Naive thymus-derived CD4-positive, alpha-beta T cell (primary cell): ENCODE measurements around the gene FMNL2. TPM values are rescaled to one million over a fixed set of nuclear protein-coding genes. Genes with fewer than 3 reads are reported as not detected.

Experiments
- ATAC-seq: fragments of 150-1000 bp; cut with Tn5 transposase; 2 replicates; pipeline ENCODE4 v1.10.0; 2021; ENCODE audit warnings: mild to moderate bottlenecking, moderate library complexity
- CTCF ChIA-PET: fragments of 350-600 bp; sonication (Branson Sonifier 250); formaldehyde crosslinking; loops from one replicate; lab custom pipeline; 2021; ENCODE audit warnings: antibody characterized with exemption; lab: Charles Lee
- POLR2A ChIA-PET: fragments of 350-600 bp; sonication (Branson Sonifier 250); formaldehyde crosslinking; loops from one replicate; lab custom pipeline; 2021; ENCODE audit warnings: antibody characterized with exemption, inconsistent platforms; lab: Charles Lee
- DNase-seq, 9 donors: peaks; one replicate each; pipeline versions ENCODE4 v3.0.0 to v3.0.0-alpha.2; 2020 to 2022; ENCODE audit warnings: mixed read lengths in 1 of 9
- H3K27ac ChIP-seq: one replicate; pipeline ENCODE4 v1.7.0; 2013; ENCODE audit warnings: mild to moderate bottlenecking, low read depth, low read length, moderate library complexity
- H3K27me3 ChIP-seq, 2 donors: one replicate each; pipeline ENCODE4 v1.7.0; 2013; ENCODE audit warnings: low read length in 2 of 2, mild to moderate bottlenecking in 2 of 2, moderate library complexity in 2 of 2; ENCODE audit not compliant: control insufficient read depth in 2 of 2, insufficient read depth in 2 of 2
- H3K36me3 ChIP-seq, 3 experiments: 1 replicate in 2 of 3; 2 replicates in 1 of 3; pipeline ENCODE4 v1.7.0; 2013; ENCODE audit warnings: low read length in 3 of 3, mild to moderate bottlenecking in 3 of 3, moderate library complexity in 1 of 3; ENCODE audit not compliant: insufficient read depth in 3 of 3, control insufficient read depth in 2 of 3
- H3K4me1 ChIP-seq, 2 donors: one replicate each; pipeline ENCODE4 v1.7.0; 2013; ENCODE audit warnings: low read length in 2 of 2, mild to moderate bottlenecking in 2 of 2, moderate library complexity in 1 of 2; ENCODE audit not compliant: control insufficient read depth in 2 of 2, insufficient read depth in 2 of 2
- H3K4me3 ChIP-seq: 2 replicates; pipeline ENCODE4 v1.7.0; 2013; ENCODE audit warnings: mild to moderate bottlenecking, low read length
- H3K9me3 ChIP-seq, 3 experiments: 1 replicate in 2 of 3; 2 replicates in 1 of 3; pipeline ENCODE4 v1.7.0; 2013; ENCODE audit warnings: low read length in 3 of 3; ENCODE audit not compliant: control insufficient read depth in 2 of 3
- H3K27ac Mint-ChIP-seq, 9 donors: one replicate each; pipeline ENCODE4 v1.8.0; 2020 to 2022; ENCODE audit warnings: mixed read lengths in 9 of 9, mild to moderate bottlenecking in 8 of 9, moderate library complexity in 5 of 9, inconsistent platforms in 2 of 9
- H3K27me3 Mint-ChIP-seq, 5 donors: one replicate each; pipeline ENCODE4 v1.8.0; 2021 to 2022; ENCODE audit warnings: mixed read lengths in 5 of 5, mild to moderate bottlenecking in 1 of 5
- H3K36me3 Mint-ChIP-seq, 5 donors: one replicate each; pipeline ENCODE4 v1.8.0; 2020 to 2022; ENCODE audit warnings: mixed read lengths in 5 of 5, mild to moderate bottlenecking in 3 of 5, inconsistent platforms in 1 of 5
- H3K4me1 Mint-ChIP-seq, 7 donors: one replicate each; pipeline ENCODE4 v1.8.0; 2020 to 2022; ENCODE audit warnings: mixed read lengths in 7 of 7, mild to moderate bottlenecking in 3 of 7, inconsistent platforms in 1 of 7
- H3K4me3 Mint-ChIP-seq, 10 donors: one replicate each; pipeline ENCODE4 v1.8.0; 2020 to 2022; ENCODE audit warnings: mild to moderate bottlenecking in 10 of 10, mixed read lengths in 10 of 10, moderate library complexity in 6 of 10, inconsistent platforms in 2 of 10
- H3K9me3 Mint-ChIP-seq, 11 donors: one replicate each; pipeline ENCODE4 v1.8.0; 2020 to 2022; ENCODE audit warnings: mixed read lengths in 11 of 11, mild to moderate bottlenecking in 4 of 11, inconsistent platforms in 1 of 11, moderate library complexity in 1 of 11
- intact Hi-C, 2 donors: fragments of 100-400 bp; cut with micrococcal nuclease; formaldehyde crosslinking; loops; one replicate each; pipeline ENCODE4 v1.15.1; 2023
- polyA plus RNA-seq, 2 donors: library from polyadenylated mRNA; unstranded; fragments of 300-500 nt; fragmentation: Illumina TruSeq; gene quantifications; one replicate each; pipeline ENCODE4 v1.2.3, GENCODE V29; 2021
- total RNA-seq, 6 experiments: library from RNA in 5 of 6; stranded (reverse) in 5 of 6; gene quantifications; 1 replicate in 5 of 6; 2 replicates in 1 of 6; pipeline ENCODE4 v1.2.3 and lab custom pipeline; 2021 to 2026

Gene FMNL2
- total and polyA plus RNA-seq, 7 experiments from 2014 or later: 0.16 to 2.7 (median 1.2) TPM

DNA sequence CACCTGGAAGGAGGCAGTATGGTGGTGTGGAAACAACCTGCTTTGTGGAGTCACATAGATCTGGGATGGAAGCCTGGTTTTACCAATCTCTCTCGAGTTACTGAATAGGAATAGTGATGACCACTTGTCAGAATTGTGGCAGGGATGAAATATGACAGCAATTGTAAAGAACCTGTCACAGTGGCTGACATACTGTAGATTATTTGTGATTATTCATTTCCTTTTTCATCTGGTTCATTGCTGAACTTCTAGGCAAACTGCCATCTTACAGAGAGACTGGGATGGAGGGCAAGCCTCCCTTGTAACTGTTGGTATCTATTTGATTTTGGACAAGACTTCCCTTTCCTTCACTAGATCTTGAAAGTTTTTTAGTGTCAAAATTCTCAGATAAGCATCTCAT, 42.0 kb downstream of the FMNL2 start:
- no peak for ATAC-seq
- Mint-ChIP-seq H3K4me3 (no peak overlapping the region), H3K27me3 (peaks cover 5 to 24% (median 7%) of the 10 kb centered on the region in 5 donors), H3K27ac (no peak overlapping the region), H3K36me3 (no peaks in the 10 kb centered on the region), H3K4me1 (no peaks in the 10 kb centered on the region), H3K9me3 (no peaks in the 10 kb centered on the region)
- Histone ChIP-seq H3K36me3 (no peaks in the 10 kb centered on the region), H3K27me3 (no peaks in the 10 kb centered on the region), H3K9me3 (no peaks in the 10 kb centered on the region), H3K4me1 (no peaks in the 10 kb centered on the region), H3K4me3 (no peak overlapping the region), H3K27ac (no peak overlapping the region)
- no peak for DNase-seq
- ChIA-PET POLR2A (no interaction called here), CTCF (no interaction called here)
- intact Hi-C loops: no loop called here

DNA sequence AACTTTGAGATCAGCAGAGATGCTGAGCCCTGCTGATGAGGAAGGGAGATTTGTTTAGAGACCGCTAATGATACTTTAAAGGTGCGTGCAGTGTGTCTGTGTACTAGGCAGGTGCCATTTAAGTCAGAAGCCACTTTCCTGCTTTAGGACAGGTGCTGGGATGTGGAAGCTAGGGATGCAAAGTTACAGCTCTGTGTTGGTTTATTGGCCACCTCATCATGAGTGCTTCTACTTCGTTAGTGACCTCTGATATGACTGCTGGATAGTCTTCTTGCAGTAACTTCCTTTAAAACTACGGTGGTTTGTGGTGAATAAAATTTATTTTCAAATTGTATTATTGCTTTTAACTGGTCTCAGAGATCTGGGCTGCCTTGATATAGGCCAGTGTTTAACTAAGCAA, 44.1 kb downstream of the FMNL2 start:
- no peaks in the 10 kb centered on the region for H3K36me3 ChIP-seq

DNA sequence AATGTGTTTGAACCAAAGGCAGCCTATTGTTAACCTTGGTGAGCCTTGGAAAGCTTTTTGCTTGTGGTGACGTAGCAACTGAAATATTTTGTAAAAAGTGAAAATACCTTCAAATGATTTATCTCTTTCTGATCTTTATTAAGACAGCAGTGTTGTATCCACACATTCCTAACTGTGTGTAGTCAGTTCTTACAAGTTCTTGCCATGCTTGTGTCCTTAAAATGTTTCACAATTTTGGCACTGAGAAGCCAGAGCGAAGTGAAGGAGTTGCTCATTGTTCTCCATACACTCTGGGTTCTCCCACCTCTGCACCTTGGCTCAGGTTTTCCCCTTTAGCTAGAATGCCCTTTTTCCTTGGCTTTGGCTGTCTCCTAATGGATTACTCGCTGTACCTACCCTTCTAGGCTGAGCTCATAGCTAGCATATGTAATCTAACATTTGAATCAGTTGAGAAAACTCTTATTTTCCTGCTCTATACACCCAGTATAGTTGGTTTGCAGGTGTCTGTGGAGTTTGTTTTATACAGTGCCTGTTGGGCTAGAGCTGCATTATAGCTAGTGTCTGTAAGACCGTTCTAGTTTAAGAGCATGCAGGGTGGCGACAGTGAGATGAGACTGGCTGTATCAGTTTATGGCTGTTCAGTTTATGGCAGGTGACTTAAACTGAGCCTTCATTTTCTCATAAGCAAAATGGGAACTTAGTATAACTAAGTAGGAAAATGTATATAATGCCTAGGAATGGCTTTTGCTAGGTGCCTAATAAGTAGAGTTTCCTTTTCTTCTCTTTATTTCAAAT, 45.5 kb downstream of the FMNL2 start:
- Mint-ChIP-seq H3K27ac (no peak overlapping the region), H3K9me3 (no peaks in the 10 kb centered on the region), H3K27me3 (peaks cover 5 to 14% (median 10%) of the 10 kb centered on the region in 5 donors), H3K4me1 (no peaks in the 10 kb centered on the region), H3K36me3 (no peaks in the 10 kb centered on the region), H3K4me3 (no peak overlapping the region)
- intact Hi-C loops: no loop called here
- Histone ChIP-seq H3K4me3 (no peak overlapping the region), H3K27me3 (no peaks in the 10 kb centered on the region), H3K9me3 (no peaks in the 10 kb centered on the region), H3K27ac (no peak overlapping the region), H3K36me3 (no peaks in the 10 kb centered on the region), H3K4me1 (no peaks in the 10 kb centered on the region)
- ATAC-seq: no peak
- DNase-seq: no peak
- POLR2A ChIA-PET: no interaction called here
- CTCF ChIA-PET: no interaction called here

More for the DNA sequence above, 44.1 kb downstream of the FMNL2 start:
- Histone ChIP-seq H3K4me3 (no peak overlapping the region), H3K4me1 (no peaks in the 10 kb centered on the region), H3K27ac (no peak overlapping the region), H3K27me3 (no peaks in the 10 kb centered on the region), H3K9me3 (no peaks in the 10 kb centered on the region)
- DNase-seq (no peak), ATAC-seq (no peak)
- POLR2A ChIA-PET: no interaction called here
- Mint-ChIP-seq H3K4me3 (no peak overlapping the region), H3K27ac (no peak overlapping the region), H3K4me1 (no peaks in the 10 kb centered on the region), H3K36me3 (no peaks in the 10 kb centered on the region), H3K9me3 (no peaks in the 10 kb centered on the region), H3K27me3 (peaks cover 6 to 18% (median 8%) of the 10 kb centered on the region in 5 donors)
- CTCF ChIA-PET: no interaction called here
- intact Hi-C loops: no loop called here

DNA sequence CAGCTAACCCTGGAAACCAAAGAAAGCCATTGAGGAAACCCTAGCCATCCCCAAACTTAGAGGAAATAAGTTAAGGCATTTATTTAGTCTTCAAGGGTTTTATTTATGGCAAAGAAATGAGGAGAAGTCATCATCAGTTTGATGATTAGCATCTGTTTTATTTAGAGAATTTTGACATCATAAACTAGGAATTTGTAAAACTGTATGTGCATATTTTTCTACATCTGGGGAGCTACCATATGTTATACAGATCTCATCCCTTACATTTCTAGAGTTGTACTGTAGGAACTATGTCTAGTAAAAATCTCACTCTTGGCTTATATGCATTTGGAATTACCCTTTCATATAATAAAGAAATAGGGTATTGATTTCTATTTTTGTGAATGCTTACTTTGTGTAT, 48.7 kb downstream of the FMNL2 start:
- DNase-seq (no peak), ATAC-seq (no peak)
- ChIA-PET POLR2A (no interaction called here), CTCF (no interaction called here)
- no peak overlapping the region for H3K4me3 ChIP-seq
- Mint-ChIP-seq H3K9me3 (no peaks in the 10 kb centered on the region), H3K4me1 (no peaks in the 10 kb centered on the region), H3K27me3 (peaks cover 0 to 11% (median 6%) of the 10 kb centered on the region in 5 donors), H3K4me3 (no peak overlapping the region), H3K27ac (no peak overlapping the region), H3K36me3 (no peaks in the 10 kb centered on the region)
- H3K36me3 ChIP-seq: no peaks in the 10 kb centered on the region
- H3K27me3 ChIP-seq: no peaks in the 10 kb centered on the region
- no peaks in the 10 kb centered on the region for H3K4me1 ChIP-seq
- H3K27ac ChIP-seq: no peak overlapping the region
- intact Hi-C loops: no loop called here
- H3K9me3 ChIP-seq: no peaks in the 10 kb centered on the region

DNA sequence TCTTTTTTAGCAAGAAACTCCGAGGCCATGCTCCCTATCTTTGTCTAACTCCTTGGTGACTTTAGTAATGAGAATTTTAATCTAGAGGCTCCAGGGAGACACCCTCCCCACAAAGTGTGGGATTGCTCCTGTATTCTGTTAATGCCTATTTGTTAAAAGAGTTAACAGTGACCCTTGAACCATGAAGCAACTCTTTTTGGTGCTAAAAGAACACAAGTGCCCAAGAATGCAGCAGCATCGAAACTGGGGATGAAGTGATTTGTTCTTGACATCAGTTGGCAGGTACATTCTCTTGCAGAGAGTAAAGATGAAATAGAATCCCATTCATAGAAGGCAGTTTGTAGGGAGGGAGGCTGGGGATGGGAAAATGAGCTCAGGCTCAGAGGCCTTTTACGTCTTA, 50.0 kb downstream of the FMNL2 start:
- CTCF ChIA-PET: no interaction called here
- Mint-ChIP-seq H3K27ac (no peak overlapping the region), H3K36me3 (no peaks in the 10 kb centered on the region), H3K4me3 (no peak overlapping the region), H3K9me3 (peaks cover 0 to 5% (median 0%) of the 10 kb centered on the region in 11 donors), H3K4me1 (no peaks in the 10 kb centered on the region), H3K27me3 (peaks cover 5 to 14% (median 5%) of the 10 kb centered on the region in 5 donors)
- Histone ChIP-seq H3K4me1 (no peaks in the 10 kb centered on the region), H3K27me3 (no peaks in the 10 kb centered on the region), H3K27ac (no peak overlapping the region), H3K4me3 (no peak overlapping the region), H3K36me3 (no peaks in the 10 kb centered on the region), H3K9me3 (no peaks in the 10 kb centered on the region)
- POLR2A ChIA-PET: no interaction called here
- DNase-seq (no peak), ATAC-seq (no peak)
- intact Hi-C loops: no loop called here

DNA sequence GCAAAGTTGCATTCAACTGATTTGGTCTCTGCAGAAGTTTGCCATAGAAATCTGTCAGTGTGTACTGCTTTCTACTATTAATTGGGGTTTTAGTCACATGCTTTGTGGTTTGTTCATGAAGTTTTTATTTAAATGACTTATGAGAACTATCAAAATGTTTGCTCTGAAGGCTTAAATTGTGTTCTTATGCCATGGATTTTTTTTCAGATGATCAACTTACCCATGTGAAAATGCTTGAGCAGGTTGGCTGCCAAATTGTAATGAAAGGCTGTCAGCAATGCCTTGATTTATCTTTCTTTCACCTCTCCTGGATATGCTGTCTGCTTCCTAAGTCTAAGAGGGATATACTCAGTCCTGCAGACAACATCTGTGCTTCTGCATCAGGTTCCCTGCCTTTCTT, 50.7 kb downstream of the FMNL2 start:
- H3K27ac ChIP-seq: no peak overlapping the region
- no peak for ATAC-seq
- intact Hi-C loops: no loop called here

DNA sequence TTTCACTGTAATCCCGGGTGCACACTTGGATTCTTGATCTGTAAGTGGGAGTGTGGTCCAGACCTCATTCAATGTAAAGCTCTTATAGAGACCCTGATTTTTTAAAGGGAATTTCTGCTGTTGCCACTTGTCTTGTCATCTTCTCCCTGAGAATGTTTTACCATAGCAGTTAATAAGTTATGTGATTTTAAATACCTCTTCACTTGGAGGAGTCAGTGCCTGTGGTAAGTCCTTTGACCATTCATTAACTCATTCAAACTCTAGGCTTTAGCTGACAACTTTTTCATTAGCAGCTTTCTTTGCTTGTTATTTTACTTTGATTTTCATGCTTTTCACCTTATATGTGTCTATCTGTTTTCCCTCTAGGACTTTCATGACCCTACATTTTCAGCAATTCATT, 51.3 kb downstream of the FMNL2 start:
- Mint-ChIP-seq H3K27me3 (peaks cover 5 to 16% (median 6%) of the 10 kb centered on the region in 5 donors), H3K4me3 (no peak overlapping the region), H3K36me3 (no peaks in the 10 kb centered on the region), H3K4me1 (no peaks in the 10 kb centered on the region), H3K9me3 (peaks cover 0 to 7% (median under 1%) of the 10 kb centered on the region in 11 donors), H3K27ac (no peak overlapping the region)
- Histone ChIP-seq H3K27me3 (no peaks in the 10 kb centered on the region), H3K4me3 (no peak overlapping the region), H3K9me3 (no peaks in the 10 kb centered on the region), H3K4me1 (no peaks in the 10 kb centered on the region), H3K36me3 (no peaks in the 10 kb centered on the region), H3K27ac (no peak overlapping the region)
- intact Hi-C loops: no loop called here
- DNase-seq (no peak), ATAC-seq (no peak)
- POLR2A ChIA-PET: no interaction called here
- CTCF ChIA-PET: no interaction called here

More for the DNA sequence above, 50.7 kb downstream of the FMNL2 start:
- H3K4me1 Mint-ChIP-seq: no peaks in the 10 kb centered on the region
- H3K27me3 Mint-ChIP-seq: peaks cover 5 to 14% (median 5%) of the 10 kb centered on the region in 5 donors
- Histone ChIP-seq H3K36me3 (no peaks in the 10 kb centered on the region), H3K4me3 (no peak overlapping the region), H3K9me3 (no peaks in the 10 kb centered on the region), H3K4me1 (no peaks in the 10 kb centered on the region), H3K27me3 (no peaks in the 10 kb centered on the region)
- CTCF ChIA-PET: no interaction called here
- H3K4me3 Mint-ChIP-seq: no peak overlapping the region
- no peak for DNase-seq
- H3K9me3 Mint-ChIP-seq: peaks cover 0 to 5% (median 0%) of the 10 kb centered on the region in 11 donors
- POLR2A ChIA-PET: no interaction called here
- no peaks in the 10 kb centered on the region for H3K36me3 Mint-ChIP-seq
- H3K27ac Mint-ChIP-seq: no peak overlapping the region
